Heart left ventricle (tissue), 13 donors: ENCODE measurements around the gene APP.

Source experiments
- CTCF ChIP-seq, 12 donors: fragments of 200-600 bp; sonication (generic) in 4 of 12; IDR thresholded peaks; one replicate each; pipeline versions ENCODE4 v1.5.0 to v1.8.0; 2018 to 2022; ENCODE audit warnings: antibody characterized with exemption in 12 of 12, mild to moderate bottlenecking in 5 of 12
- POLR2A ChIP-seq, 2 donors: fragments of 450-650 bp; IDR thresholded peaks; one replicate each; pipeline ENCODE4 v1.6.1; 2017; ENCODE audit warnings: antibody characterized with exemption in 2 of 2, mild to moderate bottlenecking in 2 of 2, moderate library complexity in 2 of 2
- donor health status: ischemic (EF 13 %, LVEDD 7.1; RV severe dilation, severe dysfunction).
- donor health status: DM: no; HTN: yes; CAD: no.
- donor health status: DM: no; HTN: no; CAD: no.
- donor health status: ischemic (EF 25% LVEDD 6.9; RV normal size, moderate dysfunction).
- donor health status: ischemic (EF 25% LVEDD 5.7; RV mildly dilated, moderate dysfunction).
- donor health status: ischemic (EF 35%, LVEDD 5.7; RV mildly dilated, moderate dysfunction).
- donor health status: nonischemic (EF 11% LVEDD 7.7; RV severe dilation, severe dysfunction).
- donor health status: DM: yes; HTN: yes; CAD: no.
- donor health status: PGD.
- donor health status: ischemic (EF 29% LVEDD 5.4; RV normal size, mild dysfunction).
- donor health status: nonischemic (EF 23%, LVEDD 6.1; RV moderate dilation, normal function).

GRCh38 chr21:26091480-26092018 is 79.0 kb downstream of the APP start:
- TF ChIP-seq CTCF (IDR thresholded peaks at IDR 0.05) (no peak), POLR2A (IDR thresholded peaks at IDR 0.05) (no peak)
